Karpas-422 (cell line): Measurements from ENCODE around the gene TMEM131L. TPM values are rescaled to one million over a fixed set of nuclear protein-coding genes. Genes with fewer than 3 reads are reported as not detected.
A peak's percentile ranks its signal among the peaks of the same experiment; 100 is the strongest.

Experiments
- DNase-seq: peaks from one replicate; pipeline ENCODE4 v3.0.0-alpha.2; 2015
- H2AFZ ChIP-seq: fragments of 200-600 bp; sonication (generic); 2 replicates; pipeline ENCODE4 v1.6.1; 2014; ENCODE audit warnings: antibody characterized with exemption, low read length, mixed read lengths
- H3K27ac ChIP-seq: fragments of 200-600 bp; sonication (generic); 2 replicates; pipeline ENCODE4 v1.5.1; 2014; ENCODE audit warnings: mild to moderate bottlenecking, low read length, moderate library complexity
- H3K27me3 ChIP-seq: fragments of 200-600 bp; sonication (generic); 2 replicates; pipeline ENCODE4 v1.6.1; 2014; ENCODE audit warnings: low read length, mixed read lengths
- H3K36me3 ChIP-seq: fragments of 200-600 bp; sonication (generic); 2 replicates; pipeline ENCODE4 v1.6.1; 2014; ENCODE audit warnings: low read length, mixed read lengths; ENCODE audit not compliant: insufficient read depth
- H3K4me1 ChIP-seq: fragments of 200-600 bp; sonication (generic); 2 replicates; pipeline ENCODE4 v1.6.1; 2014; ENCODE audit warnings: mild to moderate bottlenecking, low read length, mixed read lengths
- H3K4me2 ChIP-seq: fragments of 200-600 bp; sonication (generic); 2 replicates; pipeline ENCODE4 v1.6.1; 2014; ENCODE audit warnings: low read length, low read depth, mild to moderate bottlenecking; ENCODE audit not compliant: poor library complexity, severe bottlenecking
- H3K4me3 ChIP-seq: fragments of 200-600 bp; sonication (generic); 2 replicates; pipeline ENCODE4 v1.5.1; 2014; ENCODE audit warnings: mild to moderate bottlenecking, antibody characterized with exemption, low read length, mixed read lengths
- H3K79me2 ChIP-seq: fragments of 200-600 bp; sonication (generic); 2 replicates; pipeline ENCODE4 v1.6.1; 2014; ENCODE audit warnings: mild to moderate bottlenecking, low read length, mixed read lengths
- H3K9ac ChIP-seq: fragments of 200-600 bp; sonication (generic); 2 replicates; pipeline ENCODE4 v1.6.0; 2014; ENCODE audit warnings: low read length
- H3K9me2 ChIP-seq: fragments of 200-600 bp; sonication (generic), shearing (Covaris generic); replicated peaks from 2 replicates; pipeline ENCODE4 v1.6.0; 2014; ENCODE audit warnings: mild to moderate bottlenecking, low read length, moderate library complexity; ENCODE audit not compliant: insufficient read depth
- H3K9me3 ChIP-seq: fragments of 300-700, 200-600 bp; sonication (generic); 2 replicates; pipeline ENCODE4 v1.6.1; 2014; ENCODE audit warnings: low read length, mixed read lengths
- H4K20me1 ChIP-seq: fragments of 200-600 bp; sonication (generic); 2 replicates; pipeline ENCODE4 v1.6.1; 2014; ENCODE audit warnings: mild to moderate bottlenecking, antibody characterized with exemption, low read length, low read depth; ENCODE audit not compliant: insufficient read depth
- total RNA-seq: library from RNA; depleted of rRNA; stranded (reverse); fragments of >200 nt; shearing (Covaris generic); gene quantifications from 2 replicates; pipeline ENCODE4 v1.2.3, GENCODE V29; 2014; ENCODE audit warnings: low replicate concordance

Gene TMEM131L
- total RNA-seq, 1 experiment from 2014 or later = 54.8 TPM

DNA sequence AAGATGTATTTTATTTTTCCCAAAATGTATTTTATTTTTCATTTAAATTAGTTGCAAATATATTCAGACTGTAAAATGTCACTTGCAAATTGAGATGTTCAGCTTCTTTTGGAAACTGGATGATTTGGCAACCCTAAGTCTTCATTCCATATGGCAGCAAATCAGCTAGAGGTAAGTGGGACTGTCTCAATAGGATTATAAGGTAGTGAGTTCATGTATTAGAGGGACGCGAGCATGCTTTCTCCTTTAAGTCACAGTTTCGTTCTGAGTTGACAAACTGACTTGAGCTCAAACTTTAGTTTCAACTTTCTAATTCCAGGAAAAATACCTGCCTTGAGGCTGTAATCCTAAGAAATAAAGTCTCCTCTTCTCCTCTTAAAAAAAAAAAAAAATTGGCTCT, 44.2 kb upstream of the TMEM131L start:
- Histone ChIP-seq H2AFZ (no peak overlapping the region), H3K4me2 (no peak overlapping the region), H3K79me2 (no peaks in the 10 kb centered on the region), H3K4me1 (peaks cover 12% of the 10 kb centered on the region), H3K4me3 (no peak overlapping the region), H3K27ac (no peak overlapping the region), H3K9me2 (no peaks in the 10 kb centered on the region), H3K9ac (no peak overlapping the region), H4K20me1 (no peaks in the 10 kb centered on the region), H3K36me3 (no peaks in the 10 kb centered on the region), H3K9me3 (no peaks in the 10 kb centered on the region), H3K27me3 (no peaks in the 10 kb centered on the region)
- DNase-seq = no peak

DNA sequence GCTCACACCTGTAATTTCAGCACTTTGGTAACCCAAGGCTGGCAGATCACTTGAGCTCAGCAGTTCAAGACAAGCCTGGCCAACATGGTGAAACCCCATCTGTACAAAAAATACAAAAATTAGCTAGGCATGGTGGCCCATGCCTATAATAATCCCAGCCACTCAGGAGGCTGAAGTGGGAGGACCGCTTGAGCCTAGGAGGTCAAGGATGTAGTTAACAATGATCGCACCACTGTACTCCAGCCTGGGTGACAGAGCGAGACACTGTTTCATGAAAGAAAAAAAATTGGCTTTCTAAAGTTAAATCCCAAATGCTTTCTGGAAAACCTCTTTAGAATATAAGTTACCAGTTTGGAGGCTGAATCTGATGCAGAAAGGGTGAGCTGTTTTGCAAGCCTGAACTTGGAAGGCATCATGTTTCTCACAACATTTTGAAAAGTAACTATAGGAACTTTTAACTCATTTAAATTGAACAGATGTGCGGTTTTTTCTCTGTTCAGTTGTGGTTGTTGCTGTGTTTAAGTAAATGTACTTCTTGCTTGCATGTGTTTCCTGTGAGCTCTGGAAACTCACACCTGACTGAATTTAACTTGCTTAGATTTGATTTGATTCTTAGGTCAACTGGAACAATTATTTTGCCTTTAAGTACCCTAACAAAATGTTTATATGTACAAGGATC, 39.8 kb upstream of the TMEM131L start:
- no peaks in the 10 kb centered on the region for H3K9me2 ChIP-seq
- H3K36me3 ChIP-seq = no peaks in the 10 kb centered on the region
- no peaks in the 10 kb centered on the region for H3K27me3 ChIP-seq
- no peak for DNase-seq
- no peak overlapping the region for H3K27ac ChIP-seq
- no peak overlapping the region for H2AFZ ChIP-seq
- peaks cover 12% of the 10 kb centered on the region for H3K4me1 ChIP-seq
- no peak overlapping the region for H3K4me3 ChIP-seq
- H3K9me3 ChIP-seq = no peaks in the 10 kb centered on the region
- H4K20me1 ChIP-seq = no peaks in the 10 kb centered on the region
- H3K79me2 ChIP-seq = no peaks in the 10 kb centered on the region
- no peak overlapping the region for H3K4me2 ChIP-seq
- H3K9ac ChIP-seq = no peak overlapping the region

GRCh38 chr4:153427363-153428071, 38.6 kb upstream of the TMEM131L start:
- H2AFZ ChIP-seq = no peak overlapping the region
- H4K20me1 ChIP-seq = no peaks in the 10 kb centered on the region
- no peak overlapping the region for H3K27ac ChIP-seq
- H3K9me3 ChIP-seq = no peaks in the 10 kb centered on the region
- peaks cover 9% of the 10 kb centered on the region for H3K4me1 ChIP-seq
- no peak overlapping the region for H3K4me3 ChIP-seq
- no peaks in the 10 kb centered on the region for H3K27me3 ChIP-seq
- no peaks in the 10 kb centered on the region for H3K79me2 ChIP-seq
- no peaks in the 10 kb centered on the region for H3K36me3 ChIP-seq
- no peak overlapping the region for H3K4me2 ChIP-seq
- H3K9me2 ChIP-seq = no peaks in the 10 kb centered on the region
- H3K9ac ChIP-seq = no peak overlapping the region
- DNase-seq = no peak

DNA sequence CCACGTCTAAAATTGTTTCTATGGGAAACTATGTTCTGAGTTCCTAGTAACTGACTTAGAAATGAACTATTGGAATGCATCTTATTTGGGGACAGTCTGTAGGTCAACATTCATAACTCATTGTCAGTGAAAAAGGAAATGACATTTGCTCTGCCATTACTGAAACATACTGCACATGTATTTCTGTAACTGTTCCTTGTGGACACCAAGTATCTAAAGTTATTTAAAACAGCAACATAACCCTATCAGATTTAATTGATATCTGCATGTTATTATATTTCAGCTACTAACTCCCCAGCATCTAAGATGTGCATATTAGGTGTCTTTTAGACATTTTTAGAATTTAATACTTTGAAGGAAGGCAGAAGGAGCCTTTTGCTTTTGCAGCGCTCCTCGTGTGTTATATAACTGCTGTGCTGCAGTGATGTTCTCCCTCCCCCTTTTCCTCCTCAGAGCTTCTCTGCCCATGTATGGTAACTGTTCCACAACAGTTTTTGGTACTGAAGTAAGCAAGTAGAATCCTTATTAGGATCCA, 37.2 kb upstream of the TMEM131L start:
- Histone ChIP-seq H3K9me3 (no peaks in the 10 kb centered on the region), H3K9me2 (no peaks in the 10 kb centered on the region), H3K79me2 (no peaks in the 10 kb centered on the region), H3K27me3 (no peaks in the 10 kb centered on the region), H3K36me3 (no peaks in the 10 kb centered on the region), H3K9ac (no peak overlapping the region), H2AFZ (no peak overlapping the region), H4K20me1 (no peaks in the 10 kb centered on the region), H3K27ac (no peak overlapping the region), H3K4me3 (no peak overlapping the region), H3K4me2 (no peak overlapping the region), H3K4me1 (peaks cover 23% of the 10 kb centered on the region)
- DNase-seq = no peak

GRCh38 chr4:153432965-153433753, 33.0 kb upstream of the TMEM131L start:
- H3K27me3 ChIP-seq = no peaks in the 10 kb centered on the region
- no peaks in the 10 kb centered on the region for H3K9me2 ChIP-seq
- no peaks in the 10 kb centered on the region for H3K79me2 ChIP-seq
- no peaks in the 10 kb centered on the region for H4K20me1 ChIP-seq
- H3K27ac ChIP-seq = peak overlapping the region; percentile 30; the same call in 1 of the 2 replicates
- H3K4me2 ChIP-seq = peak overlapping the region; percentile 62
- peaks cover 20% of the 10 kb centered on the region for H3K4me1 ChIP-seq
- peak; percentile 95 for DNase-seq
- H2AFZ ChIP-seq = peak overlapping the region; percentile 90
- H3K9me3 ChIP-seq = no peaks in the 10 kb centered on the region
- no peaks in the 10 kb centered on the region for H3K36me3 ChIP-seq
- H3K4me3 ChIP-seq = peak overlapping the region; percentile 50
- H3K9ac ChIP-seq = peak overlapping the region; percentile 38

- Histone ChIP-seq H3K4me2 (peak overlapping the region; percentile 62), H3K9me3 (no peaks in the 10 kb centered on the region), H3K27ac (peak overlapping the region; percentile 30; the same call in 1 of the 2 replicates), H3K4me3 (peak overlapping the region; percentile 50; the same call in 1 of the 2 replicates), H3K79me2 (no peaks in the 10 kb centered on the region), H3K9ac (peak overlapping the region; percentile 38), H2AFZ (peak overlapping the region; percentile 90), H4K20me1 (no peaks in the 10 kb centered on the region), H3K4me1 (peaks cover 25% of the 10 kb centered on the region), H3K36me3 (no peaks in the 10 kb centered on the region), H3K9me2 (no peaks in the 10 kb centered on the region), H3K27me3 (no peaks in the 10 kb centered on the region)
- DNase-seq = no peak
Observed at GRCh38 chr4:153433754-153434105, 32.4 kb upstream of the TMEM131L start.

- H3K4me2 ChIP-seq = peak overlapping the region; percentile 62
- H2AFZ ChIP-seq = no peak overlapping the region
- no peak overlapping the region for H3K9ac ChIP-seq
- H3K9me2 ChIP-seq = no peaks in the 10 kb centered on the region
- no peak overlapping the region for H3K27ac ChIP-seq
- no peaks in the 10 kb centered on the region for H3K27me3 ChIP-seq
- no peaks in the 10 kb centered on the region for H3K79me2 ChIP-seq
- H3K4me1 ChIP-seq = peaks cover 30% of the 10 kb centered on the region
- H3K36me3 ChIP-seq = no peaks in the 10 kb centered on the region
- no peak for DNase-seq
- no peak overlapping the region for H3K4me3 ChIP-seq
- no peaks in the 10 kb centered on the region for H3K9me3 ChIP-seq
- no peaks in the 10 kb centered on the region for H4K20me1 ChIP-seq
Observed at GRCh38 chr4:153434190-153434589, 32.0 kb upstream of the TMEM131L start.
